ENCODE data around the gene RIPK3. TPM values are rescaled to one million over a fixed set of nuclear protein-coding genes. Genes with fewer than 3 reads are reported as not detected.

Gene RIPK3
- polyA plus RNA-seq, 1 of the 3 experiments (the other 2 are of a cell fraction) = not detected

GRCh38 chr14:24317141-24317928, 22.5 kb downstream of the RIPK3 start:
- peaks cover 10% of the 10 kb centered on the region for H3F3A ChIP-seq (replicated peaks; ENCODE audit: insufficient read depth)
- H3K36me3 ChIP-seq (replicated peaks in 1 of 2; ENCODE audit: control insufficient read depth in 1 of 2, insufficient read depth in 2 of 2, low read length in 1 of 2) = no peaks in the 10 kb centered on the region
- H3K27me3 ChIP-seq (ENCODE audit: insufficient read depth) = peaks cover 12% of the 10 kb centered on the region; the same call in 1 of the 2 replicates
- DNase-seq = no peak
- H3K4me2 ChIP-seq = peak overlapping the region; percentile 25; the same call in 1 of the 2 replicates
- H2AFZ ChIP-seq (ENCODE audit: low read depth) = no peak overlapping the region
- peaks cover 0 to 8% of the 10 kb centered on the region in 2 experiments; a peak in 1 of 4 replicates for H3K4me1 ChIP-seq (ENCODE audit: control insufficient read depth in 1 of 2, insufficient read depth in 2 of 2, low read depth in 1 of 2, low read length in 1 of 2)
- POLR2A ChIA-PET = interaction anchor here (0.8 to 1.6 kb wide), 2 partner anchors 9 to 16 kb away, joined by 3 read pairs; no protein-coding TSS in a partner anchor
- no peak overlapping the region for H3K4me3 ChIP-seq (ENCODE audit: low read depth in 2 of 2, low read length in 1 of 2)
- H3K27ac ChIP-seq (ENCODE audit: low read depth in 2 of 2, low read length in 1 of 2) = no peak overlapping the region; a peak in 1 of 4 replicates
- 98% methylated on average over 3 of the region's 3 CpGs for WGBS (ENCODE audit: low lambda C conversion rate)
- no peaks in the 10 kb centered on the region for H3K79me2 ChIP-seq (ENCODE audit: insufficient read depth)
- CTCF ChIA-PET = interaction anchor here (1.2 to 14.6 kb wide), 6 partner anchors 9 to 119 kb away, joined by 5 to 115 read pairs (median 16); partner anchors contain the start of genes ADCY4, CIDEB, LTB4R and LTB4R2
- TF ChIP-seq EP300 (IDR thresholded peaks at IDR 0.05; ENCODE audit: borderline replicate concordance in 1 of 2, low read depth in 1 of 2, low read length in 1 of 2) (no peak), FOSL2 (IDR thresholded peaks at IDR 0.05; ENCODE audit: borderline replicate concordance, low read depth) (peak; percentile 31; the same call in 1 of the 2 replicates), SIN3A (IDR thresholded peaks at IDR 0.05; ENCODE audit: borderline replicate concordance, low read depth, low read length) (no peak)
- H4K20me1 ChIP-seq (ENCODE audit: insufficient read depth) = no peaks in the 10 kb centered on the region
- no peaks in the 10 kb centered on the region for H3K9me3 ChIP-seq
- no peak overlapping the region for H3K9ac ChIP-seq
- no peaks in the 10 kb centered on the region for H3K9me2 ChIP-seq

- TF ChIP-seq ELF1 (IDR thresholded peaks at IDR 0.05) = no peak
- TF ChIP-seq RAD21 (IDR thresholded peaks at IDR 0.05; ENCODE audit: low read length) = no peak
- no peak for TF ChIP-seq EZH2phosphoT487 (IDR thresholded peaks at IDR 0.05; ENCODE audit: borderline replicate concordance, low read depth)
- no peak for TF ChIP-seq POLR2AphosphoS5 (IDR thresholded peaks at IDR 0.05; ENCODE audit: low read depth, low read length)
- TF ChIP-seq EP300 (IDR thresholded peaks at IDR 0.05; ENCODE audit: borderline replicate concordance in 1 of 2, low read depth in 1 of 2, low read length in 1 of 2) = no peak
- no peak for TF ChIP-seq TCF12 (IDR thresholded peaks at IDR 0.05)
- no peak for TF ChIP-seq USF1 (IDR thresholded peaks at IDR 0.05; ENCODE audit: borderline replicate concordance, low read depth)
- TF ChIP-seq, protein P1, sequence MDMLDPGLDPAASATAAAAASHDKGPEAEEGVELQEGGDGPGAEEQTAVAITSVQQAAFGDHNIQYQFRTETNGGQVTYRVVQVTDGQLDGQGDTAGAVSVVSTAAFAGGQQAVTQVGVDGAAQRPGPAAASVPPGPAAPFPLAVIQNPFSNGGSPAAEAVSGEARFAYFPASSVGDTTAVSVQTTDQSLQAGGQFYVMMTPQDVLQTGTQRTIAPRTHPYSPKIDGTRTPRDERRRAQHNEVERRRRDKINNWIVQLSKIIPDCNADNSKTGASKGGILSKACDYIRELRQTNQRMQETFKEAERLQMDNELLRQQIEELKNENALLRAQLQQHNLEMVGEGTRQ (IDR thresholded peaks at IDR 0.05; ENCODE audit: borderline replicate concordance, low read depth, low read length) = no peak
- no peak for TF ChIP-seq FOXJ3 (CRISPR knock-in tag; IDR thresholded peaks at IDR 0.05)
- TF ChIP-seq, protein P2, sequence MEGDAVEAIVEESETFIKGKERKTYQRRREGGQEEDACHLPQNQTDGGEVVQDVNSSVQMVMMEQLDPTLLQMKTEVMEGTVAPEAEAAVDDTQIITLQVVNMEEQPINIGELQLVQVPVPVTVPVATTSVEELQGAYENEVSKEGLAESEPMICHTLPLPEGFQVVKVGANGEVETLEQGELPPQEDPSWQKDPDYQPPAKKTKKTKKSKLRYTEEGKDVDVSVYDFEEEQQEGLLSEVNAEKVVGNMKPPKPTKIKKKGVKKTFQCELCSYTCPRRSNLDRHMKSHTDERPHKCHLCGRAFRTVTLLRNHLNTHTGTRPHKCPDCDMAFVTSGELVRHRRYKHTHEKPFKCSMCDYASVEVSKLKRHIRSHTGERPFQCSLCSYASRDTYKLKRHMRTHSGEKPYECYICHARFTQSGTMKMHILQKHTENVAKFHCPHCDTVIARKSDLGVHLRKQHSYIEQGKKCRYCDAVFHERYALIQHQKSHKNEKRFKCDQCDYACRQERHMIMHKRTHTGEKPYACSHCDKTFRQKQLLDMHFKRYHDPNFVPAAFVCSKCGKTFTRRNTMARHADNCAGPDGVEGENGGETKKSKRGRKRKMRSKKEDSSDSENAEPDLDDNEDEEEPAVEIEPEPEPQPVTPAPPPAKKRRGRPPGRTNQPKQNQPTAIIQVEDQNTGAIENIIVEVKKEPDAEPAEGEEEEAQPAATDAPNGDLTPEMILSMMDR (IDR thresholded peaks at IDR 0.05) = no peak
- no peak for TF ChIP-seq TEAD4 (IDR thresholded peaks at IDR 0.05; ENCODE audit: borderline replicate concordance, insufficient read depth)
- Histone ChIP-seq H3K4me3 (ENCODE audit: low read depth in 2 of 2, low read length in 1 of 2) (no peak overlapping the region), H3K4me1 (ENCODE audit: control insufficient read depth in 1 of 2, insufficient read depth in 2 of 2, low read depth in 1 of 2, low read length in 1 of 2) (peaks cover 0 to 8% of the 10 kb centered on the region in 2 experiments; a peak in 1 of 4 replicates), H3K4me2 (no peak overlapping the region), H4K20me1 (ENCODE audit: insufficient read depth) (no peaks in the 10 kb centered on the region), H2AFZ (ENCODE audit: low read depth) (no peak overlapping the region), H3K9ac (no peak overlapping the region), H3K9me3 (no peaks in the 10 kb centered on the region), H3K27ac (ENCODE audit: low read depth in 2 of 2, low read length in 1 of 2) (no peak overlapping the region), H3K27me3 (ENCODE audit: insufficient read depth) (peaks cover 12% of the 10 kb centered on the region; the same call in 1 of the 2 replicates), H3K79me2 (ENCODE audit: insufficient read depth) (no peaks in the 10 kb centered on the region), H3F3A (replicated peaks; ENCODE audit: insufficient read depth) (peaks cover 10% of the 10 kb centered on the region), H3K36me3 (replicated peaks in 1 of 2; ENCODE audit: control insufficient read depth in 1 of 2, insufficient read depth in 2 of 2, low read length in 1 of 2) (peaks cover 0 to 6% of the 10 kb centered on the region in 2 experiments), H3K9me2 (no peaks in the 10 kb centered on the region)
- ChIA-PET POLR2A (interaction anchor here (0.8 kb wide), 1 partner anchor 17 kb away, joined by 3 read pairs; no protein-coding TSS in a partner anchor), CTCF (interaction anchor here (1.2 to 14.6 kb wide), 5 partner anchors 8 to 120 kb away, joined by 5 to 115 read pairs (median 5); partner anchors contain the start of genes CIDEB, LTB4R and LTB4R2)
- no peak for DNase-seq
- WGBS (ENCODE audit: low lambda C conversion rate) = 85% methylated on average over 18 of the region's 18 CpGs
Measured at GRCh38 chr14:24316597-24316950, 23.2 kb downstream of the RIPK3 start.

All from SK-N-SH (cell line).